Amygdala (tissue), 56 donors: ENCODE data around the gene PCDH1.

Experiments
- DNase-seq, 56 donors: peaks; one replicate each; lab custom pipeline; 2025; lab: John Stamatoyannopoulos, UW

Gene PCDH1

GRCh38 chr5:141814064-141814964 lies 63.9 kb downstream of the PCDH1 start:
- DNase-seq = peak in 24 of 56 donors; percentile 12 to 59 (median 25)

DNA sequence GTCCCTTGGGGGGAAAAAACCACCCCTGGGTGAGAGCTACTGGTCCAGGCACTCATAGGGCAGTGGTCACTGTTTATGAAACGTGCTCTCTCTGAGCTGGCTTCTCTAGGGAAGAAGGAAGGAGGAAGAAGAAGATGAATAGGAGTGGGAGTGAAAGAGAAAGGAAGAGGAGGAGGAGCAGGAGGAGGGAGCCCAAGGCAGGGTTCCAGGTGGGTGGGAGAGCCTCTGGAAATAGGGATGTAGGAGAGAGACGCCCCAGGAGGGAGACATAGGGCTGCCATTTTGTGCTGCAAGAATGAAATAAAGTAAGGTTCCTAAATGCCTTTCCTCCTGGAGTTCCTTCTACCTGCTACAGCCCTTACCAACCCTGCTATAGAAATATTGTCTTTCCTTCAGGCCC lies 65.7 kb downstream of the PCDH1 start:
- no peak for DNase-seq

GRCh38 chr5:141811287-141812155 lies 66.7 kb downstream of the PCDH1 start:
- peak in 47 of 56 donors; percentile 12 to 92 (median 57) for DNase-seq

DNA sequence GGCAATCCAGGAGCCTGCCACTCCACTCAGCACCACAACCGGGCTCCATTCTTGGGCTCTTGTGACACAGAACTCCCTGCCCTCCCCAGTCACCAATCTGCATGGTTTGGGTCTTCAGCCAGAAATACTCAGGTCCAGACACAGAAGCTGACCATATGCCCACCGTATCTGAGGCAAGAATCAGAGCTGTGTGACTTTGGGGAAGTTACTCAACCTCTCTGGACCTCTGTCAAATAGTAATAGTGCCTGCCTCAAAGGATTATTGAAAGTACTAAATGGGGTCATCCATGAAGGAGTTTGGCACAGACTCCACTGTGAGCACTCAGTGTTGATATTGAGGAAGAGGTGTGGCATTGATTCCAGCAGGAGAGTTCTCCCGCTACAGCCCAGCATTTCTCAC lies 67.5 kb downstream of the PCDH1 start:
- no peak for DNase-seq

DNA sequence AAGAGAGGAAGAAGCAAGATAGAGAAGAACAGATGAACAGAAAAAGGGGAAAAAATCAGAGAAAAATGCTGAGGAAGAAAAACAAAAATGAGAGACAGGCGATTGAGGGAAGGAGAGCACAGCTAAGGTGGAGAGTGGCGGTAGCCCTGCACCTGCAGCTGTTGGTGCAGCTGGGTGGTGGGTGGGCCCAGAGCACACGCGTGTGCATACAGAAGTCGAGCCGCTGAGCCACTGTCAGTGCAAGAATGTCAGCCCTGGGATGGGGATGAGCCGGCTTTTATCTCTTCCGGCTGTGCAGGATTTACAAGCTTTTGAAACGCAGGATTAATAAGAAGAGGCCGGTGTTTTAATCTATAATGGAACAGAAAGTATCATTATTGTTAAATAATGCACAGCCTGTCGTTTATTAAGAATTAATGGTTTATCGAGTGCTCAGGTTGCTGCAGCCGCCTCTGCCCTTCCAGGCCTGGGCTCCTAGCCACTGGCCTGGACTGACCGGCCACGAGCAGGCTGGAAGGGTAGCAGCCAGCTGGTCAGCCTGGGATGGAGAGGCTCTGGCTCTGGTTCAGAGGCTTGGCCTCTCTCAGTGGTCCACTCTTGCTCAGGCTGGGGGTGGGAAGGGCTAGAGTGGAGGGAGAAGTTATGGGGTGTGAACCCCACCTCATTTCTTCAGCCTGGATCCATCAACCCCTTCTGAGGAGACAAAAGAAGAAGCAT lies 68.7 kb downstream of the PCDH1 start:
- peak in 11 of 56 donors; percentile 12 to 42 (median 19) for DNase-seq

DNA sequence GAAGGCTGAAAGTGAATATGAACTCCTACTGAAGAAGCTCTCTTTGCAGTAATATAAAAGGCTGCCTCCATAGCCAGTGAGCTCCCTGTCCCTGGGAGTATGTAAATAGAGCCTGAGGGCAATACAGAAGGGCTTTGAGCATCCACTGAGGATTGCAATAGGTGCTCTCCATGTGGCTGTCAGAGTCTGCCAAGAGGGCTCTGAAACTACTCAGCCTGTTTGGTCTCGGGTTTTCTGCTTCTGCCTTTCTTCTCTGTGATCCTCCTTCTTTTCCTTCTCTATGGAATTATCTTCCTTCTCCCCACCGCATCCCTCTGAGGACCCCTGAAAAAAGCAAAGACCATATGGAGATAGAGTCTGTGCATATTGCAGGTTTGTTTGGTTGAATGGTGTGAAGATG lies 69.4 kb downstream of the PCDH1 start:
- no peak for DNase-seq

GRCh38 chr5:141807732-141808131 lies 70.5 kb downstream of the PCDH1 start:
- DNase-seq = no peak

DNA sequence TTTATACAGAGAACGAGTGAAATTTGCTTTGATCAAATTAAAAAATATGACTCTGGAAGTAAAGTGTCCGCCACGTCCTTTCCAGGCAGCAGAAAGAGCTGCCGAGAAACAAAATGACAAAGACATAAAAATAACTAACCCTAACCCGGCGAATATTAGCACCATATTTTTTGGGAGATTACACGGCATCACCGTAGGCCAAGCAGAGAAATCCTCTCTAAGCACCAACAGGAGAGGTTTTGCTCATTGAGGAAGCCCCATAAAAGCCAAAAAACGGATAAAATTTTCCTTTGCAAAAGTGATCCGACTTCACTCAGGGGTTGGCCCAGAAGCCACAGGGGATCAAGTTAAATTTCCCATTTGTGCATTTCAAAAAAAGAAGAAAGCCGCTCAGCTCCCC lies 70.9 kb downstream of the PCDH1 start:
- no peak for DNase-seq

GRCh38 chr5:141806626-141807025 lies 71.6 kb downstream of the PCDH1 start:
- no peak for DNase-seq

DNA sequence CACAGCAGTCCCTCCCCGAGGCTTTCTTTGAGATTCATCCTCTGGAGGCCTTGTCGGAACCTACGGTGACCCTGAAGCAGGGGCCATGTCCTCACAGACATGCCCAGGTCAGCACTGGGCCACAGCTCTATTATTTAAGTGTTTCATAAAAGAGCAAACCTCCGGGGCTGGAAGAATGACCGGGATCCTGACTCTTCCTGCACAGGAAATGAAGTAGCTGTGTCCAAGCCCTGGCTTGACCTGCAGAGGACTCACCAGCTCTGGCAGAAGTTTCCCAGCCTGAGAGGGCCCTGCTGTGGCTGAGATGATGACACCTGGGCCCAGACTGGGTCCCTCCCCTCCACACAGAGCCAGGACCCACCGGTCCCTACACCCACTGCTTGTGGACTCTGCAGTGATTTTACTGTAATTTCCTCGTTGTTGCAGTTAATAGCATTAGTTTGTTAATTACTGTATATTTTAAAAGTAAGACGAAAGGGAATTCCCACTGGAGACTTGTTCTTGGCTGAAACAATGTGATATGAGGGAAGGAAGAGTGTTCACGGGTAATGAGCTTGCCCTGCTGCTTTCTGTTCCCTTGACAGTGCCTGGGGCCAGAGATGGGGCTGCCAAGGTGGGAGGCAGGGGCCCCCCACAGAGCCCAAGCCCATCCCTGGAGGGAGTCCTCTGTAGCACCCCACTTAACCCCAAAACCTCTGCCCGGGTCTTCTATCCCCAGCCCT lies 72.2 kb downstream of the PCDH1 start:
- DNase-seq = no peak

DNA sequence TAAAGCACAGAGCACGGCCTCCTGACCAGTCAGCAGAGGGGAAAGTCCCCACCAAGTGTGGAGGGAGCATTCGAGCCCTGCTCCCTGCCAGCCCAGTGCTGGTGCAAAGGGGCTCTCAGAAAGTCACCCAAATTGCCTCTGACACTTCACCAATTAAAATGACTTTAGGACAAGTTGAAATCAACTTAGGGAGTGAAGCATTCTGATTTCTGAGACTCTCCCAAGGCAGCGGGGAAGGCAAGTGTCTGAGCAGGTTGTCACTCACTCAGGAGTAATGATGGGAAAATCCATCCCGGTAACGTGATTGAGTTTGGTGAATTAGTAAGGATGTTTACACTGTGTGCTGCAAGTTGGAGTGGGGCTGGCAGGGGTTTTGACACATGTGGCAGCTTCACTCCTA lies 73.7 kb downstream of the PCDH1 start:
- no peak for DNase-seq
